ENCODE measurements around the gene SLC14A1.
"Not testable (repeated sequence)": the region's sequence is repeated elsewhere in the genome, so short reads cannot be mapped to it uniquely, and the experiment has no call there.

Gene SLC14A1

GRCh38 chr18:45757005-45757404, 33.0 kb downstream of the SLC14A1 start:
- no peak for DNase-seq (ENCODE audit: low read depth)

GRCh38 chr18:45757644-45758043, 33.7 kb downstream of the SLC14A1 start:
- not testable (repeated sequence) for DNase-seq (ENCODE audit: low read depth)

GRCh38 chr18:45760462-45761036, 36.6 kb downstream of the SLC14A1 start:
- no peak for DNase-seq (ENCODE audit: low read depth)

- DNase-seq (ENCODE audit: low read depth): no peak
These were observed 37.6 kb downstream of the SLC14A1 start for GRCh38 chr18:45761512-45762114.

GRCh38 chr18:45764000-45764686, 40.2 kb downstream of the SLC14A1 start:
- no peak for DNase-seq (ENCODE audit: low read depth)

- DNase-seq (ENCODE audit: low read depth): no peak
These were observed 41.8 kb downstream of the SLC14A1 start for GRCh38 chr18:45765796-45766195.

- DNase-seq (ENCODE audit: low read depth): no peak
These were observed 47.9 kb downstream of the SLC14A1 start for GRCh38 chr18:45771587-45772480.

GRCh38 chr18:45774065-45774521, 50.1 kb downstream of the SLC14A1 start:
- no peak for DNase-seq (ENCODE audit: low read depth)

- peak; percentile 9 for DNase-seq (ENCODE audit: low read depth)
These were observed 51.3 kb downstream of the SLC14A1 start for GRCh38 chr18:45775241-45775676.

GRCh38 chr18:45775743-45776142, 51.8 kb downstream of the SLC14A1 start:
- DNase-seq (ENCODE audit: low read depth): no peak

GRCh38 chr18:45777393-45777792, 53.4 kb downstream of the SLC14A1 start:
- no peak for DNase-seq (ENCODE audit: low read depth)

- no peak for DNase-seq (ENCODE audit: low read depth)
These were observed 56.6 kb downstream of the SLC14A1 start for GRCh38 chr18:45780568-45780967.

GRCh38 chr18:45782662-45783061, 58.7 kb downstream of the SLC14A1 start:
- DNase-seq (ENCODE audit: low read depth): no peak

GRCh38 chr18:45783097-45784075, 59.4 kb downstream of the SLC14A1 start:
- DNase-seq (ENCODE audit: low read depth): no peak

- no peak for DNase-seq (ENCODE audit: low read depth)
These were observed 61.2 kb downstream of the SLC14A1 start for GRCh38 chr18:45785134-45785533.

- DNase-seq (ENCODE audit: low read depth): no peak
These were observed 63.0 kb downstream of the SLC14A1 start for GRCh38 chr18:45786941-45787340.

GRCh38 chr18:45787346-45787745, 63.4 kb downstream of the SLC14A1 start:
- no peak for DNase-seq (ENCODE audit: low read depth)

- DNase-seq (ENCODE audit: low read depth): no peak
These were observed 64.9 kb downstream of the SLC14A1 start for GRCh38 chr18:45788861-45789260.

GRCh38 chr18:45792506-45793263, 68.7 kb downstream of the SLC14A1 start:
- no peak for DNase-seq (ENCODE audit: low read depth)

- DNase-seq (ENCODE audit: low read depth): no peak
These were observed 69.4 kb downstream of the SLC14A1 start for GRCh38 chr18:45793264-45793965.
